GM18507 (cell line): ENCODE data around the gene EDC3.
"Not testable (repeated sequence)": the region's sequence is repeated elsewhere in the genome, so short reads cannot be mapped to it uniquely, and the experiment has no call there.

Experiments
- DNase-seq: peaks from one replicate; pipeline ENCODE4 v3.0.0; 2011; ENCODE audit warnings: low read depth; ENCODE audit not compliant: insufficient read length; ENCODE audit errors: extremely low spot score
- FAIRE-seq: peaks from 2 replicates; lab custom pipeline; 2011; peaks lifted over from hg19 to GRCh38; lab: Jason Lieb, UNC

EDC3 gene

GRCh38 chr15:74614744-74615507, 80.9 kb downstream of the EDC3 start:
- peak; percentile 89 for DNase-seq
- FAIRE-seq, result peak; percentile 71

DNA sequence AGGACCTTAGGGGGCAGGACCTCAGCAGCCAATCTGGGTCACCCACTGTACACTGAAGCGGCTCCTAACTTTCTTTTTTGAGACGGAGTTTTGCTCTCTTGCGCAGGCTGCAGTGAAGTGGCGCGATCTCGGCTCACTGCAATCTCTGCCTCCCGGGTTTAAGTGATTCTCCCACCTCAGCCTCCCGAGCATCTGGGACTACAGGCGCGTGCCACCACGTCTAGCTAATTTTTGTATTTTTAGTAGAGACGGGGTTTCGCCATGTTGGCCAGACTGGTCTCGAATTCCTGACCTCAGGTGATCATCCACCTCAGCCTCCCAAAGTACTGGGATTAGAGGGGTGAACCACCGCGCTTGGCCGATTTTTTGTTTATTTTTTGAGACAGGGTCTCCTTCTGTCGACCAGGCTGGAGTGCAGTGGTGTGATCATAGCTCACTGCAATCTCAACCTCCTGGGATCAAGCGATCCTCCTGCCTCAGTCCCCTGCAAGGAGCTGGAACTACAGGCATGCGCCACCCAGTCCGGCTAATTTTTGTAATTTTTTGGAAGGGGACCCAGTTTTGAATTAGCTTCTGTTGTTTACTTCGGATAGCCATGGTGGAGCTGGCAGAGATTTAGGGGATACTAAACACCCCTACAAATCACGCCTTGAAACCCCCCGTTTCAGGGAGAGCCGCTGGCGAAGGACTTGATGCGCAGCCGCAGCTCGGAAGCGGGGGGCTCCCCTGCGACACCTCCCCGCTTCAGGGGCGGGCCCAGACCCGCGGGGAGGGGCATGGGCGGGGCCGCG, 81.7 kb downstream of the EDC3 start:
- DNase-seq, result no peak
- FAIRE-seq, result no peak

GRCh38 chr15:74613089-74613952, 82.5 kb downstream of the EDC3 start:
- FAIRE-seq (no peak), DNase-seq (no peak)

DNA sequence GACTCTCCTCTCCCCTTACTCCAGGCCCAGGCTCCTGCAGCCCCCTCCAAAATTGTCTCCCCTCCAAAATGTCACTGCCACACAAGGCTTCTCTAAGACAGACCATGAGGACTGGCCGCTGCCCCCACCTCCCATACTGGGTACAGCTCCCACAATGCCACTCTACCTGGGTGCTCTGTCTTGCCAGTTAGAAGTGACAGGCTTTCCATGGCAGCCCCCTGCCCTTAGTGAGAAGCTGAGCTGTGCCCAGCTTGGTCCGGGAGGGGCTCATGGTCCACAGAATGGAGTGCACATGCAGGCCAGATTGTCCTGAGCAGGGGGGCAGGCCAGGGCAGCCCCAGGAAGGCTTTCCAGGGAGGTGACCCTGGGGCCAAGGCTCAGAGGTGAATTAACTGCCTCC, 83.1 kb downstream of the EDC3 start:
- no peak for DNase-seq
- no peak for FAIRE-seq

DNA sequence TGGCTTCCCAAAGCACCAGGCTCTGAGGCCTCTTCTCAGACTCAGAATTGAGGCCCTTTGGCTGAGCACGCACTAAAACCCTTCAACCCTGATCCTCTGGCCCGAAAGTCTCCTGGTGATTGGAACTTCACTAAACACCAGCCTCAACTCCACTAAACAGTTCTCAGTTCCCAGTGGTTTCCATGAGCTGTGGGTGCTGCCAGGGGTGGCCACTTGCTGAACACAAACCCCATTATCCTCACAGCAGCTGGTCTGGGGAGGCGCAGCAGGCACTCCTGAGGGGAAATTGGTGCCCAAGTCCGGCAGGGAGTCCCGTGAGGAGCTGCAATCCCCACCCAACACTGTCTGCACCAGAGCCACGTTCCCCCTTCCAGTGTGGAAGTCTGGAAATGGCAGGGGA, 84.0 kb downstream of the EDC3 start:
- FAIRE-seq, result no peak
- DNase-seq, result no peak

DNA sequence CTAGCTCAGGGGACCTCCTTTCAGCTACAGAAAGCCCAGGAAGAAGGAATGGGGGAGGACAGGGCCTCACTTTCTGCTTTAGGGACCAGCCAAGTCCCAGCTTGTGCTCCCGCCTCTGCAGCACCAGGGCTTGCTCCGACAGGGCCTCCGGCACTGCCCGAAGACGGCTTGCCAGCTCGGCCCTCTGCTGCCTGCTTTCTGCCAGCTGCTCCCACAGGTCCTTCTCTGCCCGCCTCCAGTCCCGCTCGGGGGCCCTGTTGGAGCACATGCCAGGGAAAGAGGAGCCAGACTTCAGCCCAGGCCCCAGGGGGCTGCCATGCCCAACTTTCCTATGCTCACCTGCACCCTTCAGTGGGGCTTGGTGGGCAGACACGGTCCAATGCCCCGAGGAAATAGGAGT, 84.5 kb downstream of the EDC3 start:
- no peak for FAIRE-seq

GRCh38 chr15:74610302-74610951, 85.4 kb downstream of the EDC3 start:
- no peak for FAIRE-seq
- DNase-seq, result no peak

More for the DNA sequence above, 84.5 kb downstream of the EDC3 start:
- no peak for DNase-seq

DNA sequence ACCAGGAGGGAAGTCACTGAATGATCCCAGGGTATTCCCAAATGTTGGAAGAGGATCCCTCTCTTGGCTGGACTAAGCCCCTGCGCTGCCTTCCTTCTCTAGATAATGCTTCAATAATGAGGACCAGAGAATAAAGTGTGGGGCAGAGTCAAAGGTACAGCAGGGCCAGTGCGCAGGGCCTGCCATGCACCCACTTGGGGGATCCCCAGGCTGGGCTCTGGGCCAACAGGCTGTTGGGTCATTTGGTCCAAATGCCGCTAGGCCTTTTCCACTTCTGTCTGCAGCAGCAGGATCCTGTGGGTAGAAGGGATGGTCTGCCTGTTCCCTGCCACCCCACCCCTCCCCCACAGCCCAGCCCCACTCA, 85.9 kb downstream of the EDC3 start:
- FAIRE-seq (no peak), DNase-seq (no peak)

DNA sequence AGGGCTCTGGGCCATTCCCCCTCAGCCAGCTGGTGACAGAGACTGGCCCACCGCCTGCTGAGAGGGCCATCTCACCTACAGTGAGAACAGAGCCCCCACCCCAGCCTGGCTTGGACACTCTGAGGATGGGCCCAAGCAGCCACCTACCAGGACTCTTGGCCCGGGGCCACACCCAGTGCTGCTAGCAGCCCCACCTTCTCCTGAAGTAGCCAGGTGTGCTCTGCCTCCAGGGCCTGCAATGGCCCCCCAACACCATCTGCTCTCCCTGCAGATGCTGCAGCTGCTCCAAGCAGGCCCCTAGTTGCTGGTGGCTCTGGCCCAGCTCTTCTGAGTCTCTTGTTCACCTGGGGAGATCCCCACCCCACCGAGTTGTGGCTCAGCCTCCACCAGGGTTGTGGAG, 87.0 kb downstream of the EDC3 start:
- no peak for DNase-seq
- no peak for FAIRE-seq

- DNase-seq, result no peak
- no peak for FAIRE-seq
These were observed 90.1 kb downstream of the EDC3 start for GRCh38 chr15:74605795-74606150.

- DNase-seq (no peak), FAIRE-seq (no peak)
These were observed 90.6 kb downstream of the EDC3 start for GRCh38 chr15:74604983-74605794.

DNA sequence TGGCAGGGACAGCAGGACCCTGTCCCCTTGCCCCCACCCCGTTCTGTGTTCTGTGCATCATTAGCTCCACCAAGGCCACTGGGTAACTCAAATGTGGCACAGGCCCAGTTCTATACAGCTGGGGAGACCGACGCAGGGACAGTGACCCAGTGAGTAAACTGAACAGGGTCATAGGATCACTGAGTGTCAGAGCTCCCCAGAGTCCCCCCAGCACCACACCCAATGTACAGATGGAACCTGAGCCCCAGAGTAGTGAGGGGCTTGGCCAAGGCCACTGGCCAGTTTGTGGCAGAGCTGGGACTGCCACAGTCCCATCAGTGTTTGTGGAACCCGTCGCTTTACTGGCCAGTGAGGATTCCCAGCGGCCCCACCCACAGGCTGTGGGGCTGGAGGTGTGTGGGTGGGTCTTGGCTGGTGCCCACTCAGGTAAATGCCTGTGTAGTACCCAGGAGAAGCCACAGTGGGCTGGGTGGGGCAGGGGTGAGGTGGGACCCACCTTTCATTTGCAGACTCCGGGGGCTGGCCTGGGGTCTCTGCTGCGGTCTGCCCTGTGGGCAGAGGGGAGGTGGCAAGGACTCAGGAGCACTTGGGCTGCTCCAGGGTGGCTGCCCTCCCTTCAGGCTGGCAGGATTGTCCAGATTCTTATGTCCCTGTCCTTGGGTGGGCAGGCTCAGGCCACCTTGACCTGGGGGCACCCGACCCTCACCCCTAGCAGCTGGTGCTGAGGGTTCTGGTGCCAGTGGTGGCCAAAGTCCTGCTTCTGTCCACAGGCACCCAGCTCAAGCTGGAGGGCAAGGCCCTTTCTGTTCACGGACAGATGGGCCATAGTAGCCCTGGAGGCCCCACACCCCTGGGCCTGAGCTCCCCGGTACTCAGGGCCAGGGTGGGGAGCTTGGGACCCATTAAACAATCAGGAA, 91.8 kb downstream of the EDC3 start:
- no peak for FAIRE-seq

GRCh38 chr15:74603026-74603788, 92.6 kb downstream of the EDC3 start:
- no peak for FAIRE-seq
- DNase-seq, result no peak

More for the DNA sequence above, 91.8 kb downstream of the EDC3 start:
- no peak for DNase-seq

- DNase-seq (no peak), FAIRE-seq (no peak)
These were observed 96.7 kb downstream of the EDC3 start for GRCh38 chr15:74599156-74599555.

DNA sequence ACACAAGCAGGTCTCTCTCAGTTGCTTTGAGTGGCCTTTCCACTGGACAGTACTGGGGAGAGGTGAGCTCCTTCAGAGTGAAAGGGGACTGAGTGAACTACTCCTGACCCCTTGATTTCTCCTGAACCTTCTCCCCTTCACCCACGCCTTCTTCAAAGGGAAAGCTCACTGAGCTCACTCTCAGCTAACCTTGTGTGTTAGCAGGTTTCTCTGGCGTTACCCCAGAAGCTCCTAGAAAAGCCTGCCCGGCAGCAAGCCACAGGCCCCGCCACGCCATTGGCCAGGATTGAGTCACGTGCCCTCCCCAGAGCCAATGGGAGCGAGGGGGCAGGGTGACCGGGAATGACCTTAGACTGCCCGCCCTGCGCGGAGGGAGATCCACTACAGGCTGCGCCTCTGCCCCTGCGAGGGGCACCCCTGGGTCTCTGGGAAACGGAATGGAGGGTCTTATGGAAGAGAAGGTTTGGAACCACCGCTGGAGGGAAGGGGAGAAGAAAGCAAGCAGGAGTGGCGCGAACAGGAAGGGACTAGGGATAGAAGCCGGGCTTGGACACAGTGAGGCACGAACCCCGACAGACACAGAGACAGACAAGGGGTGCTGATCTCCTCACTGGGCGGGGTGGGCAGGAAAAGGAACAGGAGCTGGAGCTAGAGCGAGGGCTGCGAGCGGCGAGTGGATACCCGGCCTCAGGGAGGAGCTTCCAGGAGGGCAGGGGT, 97.5 kb downstream of the EDC3 start:
- DNase-seq (peak; percentile 97), FAIRE-seq (peak; percentile 91)

GRCh38 chr15:74597146-74597705, 98.6 kb downstream of the EDC3 start:
- DNase-seq, FAIRE-seq: not testable (repeated sequence)
